KMS-11 (cell line): ENCODE results near the gene MARK2.
"Not testable (repeated sequence)": the region's sequence is repeated elsewhere in the genome, so short reads cannot be mapped to it uniquely, and the experiment has no call there.

ENCODE experiments used
- H2AFZ ChIP-seq: fragments of 200-600 bp; sonication (generic); 2 replicates; pipeline ENCODE4 v1.6.1; 2016; ENCODE audit warnings: antibody characterized with exemption, mixed run types, low read depth
- H3K27ac ChIP-seq: fragments of 200-600 bp; sonication (generic); 2 replicates; pipeline ENCODE4 v1.6.1; 2016; ENCODE audit warnings: mild to moderate bottlenecking, mixed run types
- H3K27me3 ChIP-seq: fragments of 200-600 bp; sonication (generic); 2 replicates; pipeline ENCODE4 v1.6.1; 2017; ENCODE audit warnings: mild to moderate bottlenecking, low read depth, mixed run types, moderate library complexity; ENCODE audit not compliant: insufficient read depth
- H3K36me3 ChIP-seq: fragments of 200-600 bp; sonication (generic); 2 replicates; pipeline ENCODE4 v1.6.1; 2017; ENCODE audit warnings: mild to moderate bottlenecking, mixed run types; ENCODE audit not compliant: insufficient read depth
- H3K4me1 ChIP-seq: fragments of 200-600 bp; sonication (generic); 2 replicates; pipeline ENCODE4 v1.6.1; 2016; ENCODE audit warnings: mild to moderate bottlenecking, low read depth, mixed run types; ENCODE audit not compliant: poor library complexity, severe bottlenecking
- H3K4me2 ChIP-seq: fragments of 200-600 bp; sonication (generic); 2 replicates; pipeline ENCODE4 v1.7.0; 2016; ENCODE audit warnings: mild to moderate bottlenecking, mixed run types
- H3K4me3 ChIP-seq: fragments of 200-600 bp; sonication (generic); IDR thresholded peaks from 2 replicates; pipeline ENCODE4 v1.6.1; 2017; ENCODE audit warnings: low read depth, low read length, mixed read lengths; ENCODE audit not compliant: insufficient read depth
- H3K79me2 ChIP-seq: fragments of 200-600 bp; sonication (generic); 2 replicates; pipeline ENCODE4 v1.6.1; 2016; ENCODE audit warnings: low read depth, mixed run types; ENCODE audit not compliant: insufficient read depth
- H3K9ac ChIP-seq: fragments of 200-600 bp; sonication (generic); 2 replicates; pipeline ENCODE4 v1.6.1; 2016; ENCODE audit warnings: mild to moderate bottlenecking, mixed run types
- H4K20me1 ChIP-seq: fragments of 200-600 bp; sonication (generic); 2 replicates; pipeline ENCODE4 v1.6.1; 2016; ENCODE audit warnings: mild to moderate bottlenecking, mixed run types; ENCODE audit not compliant: insufficient read depth
- TF ChIP-seq, protein P1 (sequence below): fragments of 200-600 bp; sonication (generic); conservative IDR thresholded peaks from 2 replicates; pipeline ENCODE4 v1.6.1; 2017; ENCODE audit warnings: low read depth, mild to moderate bottlenecking, antibody characterized with exemption, low read length, moderate library complexity, mixed read lengths

Gene MARK2

GRCh38 chr11:63800921-63801320 lies 38.0 kb upstream of the MARK2 start:
- Histone ChIP-seq H3K4me3 (no peak overlapping the region), H3K27ac (no peak overlapping the region), H3K4me2 (no peak overlapping the region), H3K4me1 (no peaks in the 10 kb centered on the region), H3K79me2 (no peaks in the 10 kb centered on the region), H4K20me1 (no peaks in the 10 kb centered on the region), H3K9ac (no peak overlapping the region), H3K27me3 (no peaks in the 10 kb centered on the region), H2AFZ (no peak overlapping the region), H3K36me3 (no peaks in the 10 kb centered on the region)
- TF ChIP-seq, protein P1, sequence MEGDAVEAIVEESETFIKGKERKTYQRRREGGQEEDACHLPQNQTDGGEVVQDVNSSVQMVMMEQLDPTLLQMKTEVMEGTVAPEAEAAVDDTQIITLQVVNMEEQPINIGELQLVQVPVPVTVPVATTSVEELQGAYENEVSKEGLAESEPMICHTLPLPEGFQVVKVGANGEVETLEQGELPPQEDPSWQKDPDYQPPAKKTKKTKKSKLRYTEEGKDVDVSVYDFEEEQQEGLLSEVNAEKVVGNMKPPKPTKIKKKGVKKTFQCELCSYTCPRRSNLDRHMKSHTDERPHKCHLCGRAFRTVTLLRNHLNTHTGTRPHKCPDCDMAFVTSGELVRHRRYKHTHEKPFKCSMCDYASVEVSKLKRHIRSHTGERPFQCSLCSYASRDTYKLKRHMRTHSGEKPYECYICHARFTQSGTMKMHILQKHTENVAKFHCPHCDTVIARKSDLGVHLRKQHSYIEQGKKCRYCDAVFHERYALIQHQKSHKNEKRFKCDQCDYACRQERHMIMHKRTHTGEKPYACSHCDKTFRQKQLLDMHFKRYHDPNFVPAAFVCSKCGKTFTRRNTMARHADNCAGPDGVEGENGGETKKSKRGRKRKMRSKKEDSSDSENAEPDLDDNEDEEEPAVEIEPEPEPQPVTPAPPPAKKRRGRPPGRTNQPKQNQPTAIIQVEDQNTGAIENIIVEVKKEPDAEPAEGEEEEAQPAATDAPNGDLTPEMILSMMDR: no peak

- H3K9ac ChIP-seq: no peak overlapping the region
- H3K27me3 ChIP-seq: no peaks in the 10 kb centered on the region
- H3K4me3 ChIP-seq: no peak overlapping the region
- no peaks in the 10 kb centered on the region for H3K4me1 ChIP-seq
- H3K4me2 ChIP-seq: no peak overlapping the region
- no peak overlapping the region for H3K27ac ChIP-seq
- H3K36me3 ChIP-seq: no peaks in the 10 kb centered on the region
- H3K79me2 ChIP-seq: no peaks in the 10 kb centered on the region
- TF ChIP-seq, protein P1: no peak
- no peak overlapping the region for H2AFZ ChIP-seq
- no peaks in the 10 kb centered on the region for H4K20me1 ChIP-seq
Measured at GRCh38 chr11:63802637-63803414, 36.1 kb upstream of the MARK2 start.

DNA sequence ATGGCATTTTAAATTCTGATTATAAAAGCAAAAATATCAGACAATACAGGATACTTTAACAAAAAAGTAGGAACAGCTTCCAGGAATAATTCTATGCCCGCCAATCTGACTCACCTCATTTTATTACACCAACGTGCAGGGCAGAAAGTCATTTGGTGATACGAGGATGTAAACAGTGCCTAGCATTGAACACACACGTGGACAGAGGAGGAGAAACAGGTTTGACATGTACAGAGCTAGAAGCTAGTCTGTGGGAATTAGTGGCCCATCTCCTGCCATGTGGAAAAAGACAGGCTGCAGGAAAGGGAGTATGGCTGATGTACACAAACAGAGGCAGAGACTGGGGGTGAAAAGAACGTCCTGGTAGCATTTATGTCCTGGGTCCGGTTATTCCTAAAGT lies 34.7 kb upstream of the MARK2 start:
- Histone ChIP-seq H3K4me3 (no peak overlapping the region), H2AFZ (no peak overlapping the region), H4K20me1 (no peaks in the 10 kb centered on the region), H3K9ac (no peak overlapping the region), H3K27ac (no peak overlapping the region), H3K36me3 (no peaks in the 10 kb centered on the region), H3K79me2 (no peaks in the 10 kb centered on the region), H3K4me1 (no peaks in the 10 kb centered on the region), H3K4me2 (no peak overlapping the region), H3K27me3 (no peaks in the 10 kb centered on the region)
- TF ChIP-seq, protein P1: no peak

- H3K36me3 ChIP-seq: no peaks in the 10 kb centered on the region
- no peaks in the 10 kb centered on the region for H4K20me1 ChIP-seq
- no peak overlapping the region for H2AFZ ChIP-seq
- H3K27me3 ChIP-seq: no peaks in the 10 kb centered on the region
- no peak overlapping the region for H3K27ac ChIP-seq
- no peak overlapping the region for H3K4me2 ChIP-seq
- H3K4me1 ChIP-seq: no peaks in the 10 kb centered on the region
- H3K9ac ChIP-seq: no peak overlapping the region
- TF ChIP-seq, protein P1: no peak
- no peak overlapping the region for H3K4me3 ChIP-seq
- no peaks in the 10 kb centered on the region for H3K79me2 ChIP-seq
Measured at GRCh38 chr11:63805844-63806415, 33.0 kb upstream of the MARK2 start.

GRCh38 chr11:63810383-63810782 lies 28.5 kb upstream of the MARK2 start:
- H3K27me3 ChIP-seq, H3K27ac ChIP-seq, H3K4me2 ChIP-seq, H2AFZ ChIP-seq, H3K4me3 ChIP-seq, H3K36me3 ChIP-seq, H3K9ac ChIP-seq: not testable (repeated sequence)
- Histone ChIP-seq H4K20me1 (peaks cover 11% of the 10 kb centered on the region), H3K79me2 (peaks cover 19% of the 10 kb centered on the region), H3K4me1 (peaks cover 21% of the 10 kb centered on the region)
